Measurements from ENCODE around the gene VGLL2. TPM values are rescaled to one million over a fixed set of nuclear protein-coding genes. Genes with fewer than 3 reads are reported as not detected.

The VGLL2 gene
- total and polyA plus RNA-seq, 2 of the 13 experiments (the other 11 are each of a cell fraction or from before 2014, with no cell fraction given) = not detected

GRCh38 chr6:117270055-117270842 lies 4.9 kb downstream of the VGLL2 start:
- H3K4me1 ChIP-seq (ENCODE audit: insufficient read depth, low read length) = peaks cover 12% of the 10 kb centered on the region
- DNase-seq (ENCODE audit: low spot score) = no peak
- no peak; the same call in 2 of the 3 replicates for ATAC-seq
- H3K27ac ChIP-seq (ENCODE audit: extremely low read length, insufficient read depth, low read length) = no peak overlapping the region
- H3K79me2 ChIP-seq (ENCODE audit: insufficient read depth, low read length) = no peaks in the 10 kb centered on the region
- ChIA-PET CTCF (ENCODE audit: low intra/inter-chr PET ratio, low total read pairs) (no interaction called here), POLR2A (no interaction called here)
- H3K9ac ChIP-seq (ENCODE audit: insufficient read depth, low read depth, low read length) = no peak overlapping the region
- WGBS (ENCODE audit: low lambda C conversion rate) = 64% methylated on average over 56 of the region's 74 CpGs
- FAIRE-seq = no peak
- H3K4me3 ChIP-seq (replicated peaks in 1 of 3; ENCODE audit: insufficient read depth in 1 of 3, low read depth in 2 of 3, low read length in 3 of 3) = no peak overlapping the region
- intact Hi-C loops (cut with micrococcal nuclease; ENCODE audit: unreplicated experiment) = no loop called here
- no peak overlapping the region for H2AFZ ChIP-seq (ENCODE audit: low read length)
- no peaks in the 10 kb centered on the region for H4K20me1 ChIP-seq (ENCODE audit: insufficient read depth, low read length)
- no peak overlapping the region for H3K4me2 ChIP-seq (ENCODE audit: low read depth, low read length)
- no TSS peak for BruUV-seq (replicated peaks)
- H3K36me3 ChIP-seq (replicated peaks in 1 of 2; ENCODE audit: control insufficient read depth in 1 of 2, insufficient read depth in 2 of 2, low read length in 2 of 2) = no peaks in the 10 kb centered on the region
- in situ Hi-C loops (cut with HindIII; ENCODE audit: extremely low pct_ligation_motif_present, low pct_unique_long_range_greater_than_20kb) = no loop called here
- no peaks in the 10 kb centered on the region for H3K9me3 ChIP-seq (ENCODE audit: low read length)
- peaks cover 12 to 66% of the 10 kb centered on the region in 2 experiments for H3K27me3 ChIP-seq (ENCODE audit: control insufficient read depth in 1 of 2, insufficient read depth in 2 of 2, low read length in 2 of 2)
- TF ChIP-seq ZNF333 (CRISPR knock-in tag; IDR thresholded peaks at IDR 0.05; ENCODE audit: borderline replicate concordance) = no peak

GRCh38 chr6:117270843-117271507 lies 5.6 kb downstream of the VGLL2 start:
- Histone ChIP-seq H3K9me3 (ENCODE audit: low read length) (no peaks in the 10 kb centered on the region), H3K27ac (ENCODE audit: extremely low read length, insufficient read depth, low read length) (no peak overlapping the region), H3K27me3 (ENCODE audit: control insufficient read depth in 1 of 2, insufficient read depth in 2 of 2, low read length in 2 of 2) (peaks cover 10 to 67% of the 10 kb centered on the region in 2 experiments), H3K4me1 (ENCODE audit: insufficient read depth, low read length) (peaks cover 7% of the 10 kb centered on the region), H4K20me1 (ENCODE audit: insufficient read depth, low read length) (no peaks in the 10 kb centered on the region), H3K9ac (ENCODE audit: insufficient read depth, low read depth, low read length) (no peak overlapping the region), H3K4me3 (replicated peaks in 1 of 3; ENCODE audit: insufficient read depth in 1 of 3, low read depth in 2 of 3, low read length in 3 of 3) (no peak overlapping the region), H2AFZ (ENCODE audit: low read length) (no peak overlapping the region), H3K79me2 (ENCODE audit: insufficient read depth, low read length) (no peaks in the 10 kb centered on the region), H3K4me2 (ENCODE audit: low read depth, low read length) (no peak overlapping the region), H3K36me3 (replicated peaks in 1 of 2; ENCODE audit: control insufficient read depth in 1 of 2, insufficient read depth in 2 of 2, low read length in 2 of 2) (no peaks in the 10 kb centered on the region)
- ATAC-seq (no peak; the same call in 1 of the 3 replicates), DNase-seq (ENCODE audit: low spot score) (no peak), FAIRE-seq (no peak)
- no TSS peak for BruUV-seq (replicated peaks)
- in situ Hi-C loops (cut with HindIII; ENCODE audit: extremely low pct_ligation_motif_present, low pct_unique_long_range_greater_than_20kb) (no loop called here), intact Hi-C loops (cut with micrococcal nuclease; ENCODE audit: unreplicated experiment) (no loop called here)
- WGBS (ENCODE audit: low lambda C conversion rate) = 35% methylated on average over 32 of the region's 48 CpGs
- ChIA-PET POLR2A (no interaction called here), CTCF (ENCODE audit: low intra/inter-chr PET ratio, low total read pairs) (no interaction called here)
- no peak for TF ChIP-seq FOXK1 (CRISPR knock-in tag; IDR thresholded peaks at IDR 0.05; ENCODE audit: borderline replicate concordance, low read depth)
- no peak for TF ChIP-seq ZNF878 (CRISPR knock-in tag; IDR thresholded peaks at IDR 0.05)
- TF ChIP-seq HNRNPUL1 (IDR thresholded peaks at IDR 0.05; ENCODE audit: low read depth, low read length) = no peak
- TF ChIP-seq TBX3 (IDR thresholded peaks at IDR 0.05; ENCODE audit: borderline replicate concordance) = no peak
- TF ChIP-seq, protein P1, sequence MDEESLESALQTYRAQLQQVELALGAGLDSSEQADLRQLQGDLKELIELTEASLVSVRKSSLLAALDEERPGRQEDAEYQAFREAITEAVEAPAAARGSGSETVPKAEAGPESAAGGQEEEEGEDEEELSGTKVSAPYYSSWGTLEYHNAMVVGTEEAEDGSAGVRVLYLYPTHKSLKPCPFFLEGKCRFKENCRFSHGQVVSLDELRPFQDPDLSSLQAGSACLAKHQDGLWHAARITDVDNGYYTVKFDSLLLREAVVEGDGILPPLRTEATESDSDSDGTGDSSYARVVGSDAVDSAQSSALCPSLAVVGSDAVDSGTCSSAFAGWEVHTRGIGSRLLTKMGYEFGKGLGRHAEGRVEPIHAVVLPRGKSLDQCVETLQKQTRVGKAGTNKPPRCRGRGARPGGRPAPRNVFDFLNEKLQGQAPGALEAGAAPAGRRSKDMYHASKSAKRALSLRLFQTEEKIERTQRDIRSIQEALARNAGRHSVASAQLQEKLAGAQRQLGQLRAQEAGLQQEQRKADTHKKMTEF (CRISPR knock-in tag; IDR thresholded peaks at IDR 0.05) = no peak
- TF ChIP-seq NFATC3 (CRISPR knock-in tag; IDR thresholded peaks at IDR 0.05) = no peak
- TF ChIP-seq HNRNPK (IDR thresholded peaks at IDR 0.05; ENCODE audit: low read depth, low read length, poor library complexity, severe bottlenecking) = no peak
- no peak for TF ChIP-seq TCF7L2 (IDR thresholded peaks at IDR 0.05; ENCODE audit: low read depth, low read length)
- no peak for TF ChIP-seq ZNF292 (CRISPR knock-in tag; IDR thresholded peaks at IDR 0.05; ENCODE audit: borderline replicate concordance, low read depth)
- no peak for TF ChIP-seq RARG (CRISPR knock-in tag; IDR thresholded peaks at IDR 0.05; ENCODE audit: low read depth)
- TF ChIP-seq GZF1 (CRISPR knock-in tag; IDR thresholded peaks at IDR 0.05) = no peak
- no peak for TF ChIP-seq ZNF549 (CRISPR knock-in tag; IDR thresholded peaks at IDR 0.05)
- no peak for TF ChIP-seq ADNP (CRISPR knock-in tag; IDR thresholded peaks at IDR 0.05)
- TF ChIP-seq, protein P2, sequence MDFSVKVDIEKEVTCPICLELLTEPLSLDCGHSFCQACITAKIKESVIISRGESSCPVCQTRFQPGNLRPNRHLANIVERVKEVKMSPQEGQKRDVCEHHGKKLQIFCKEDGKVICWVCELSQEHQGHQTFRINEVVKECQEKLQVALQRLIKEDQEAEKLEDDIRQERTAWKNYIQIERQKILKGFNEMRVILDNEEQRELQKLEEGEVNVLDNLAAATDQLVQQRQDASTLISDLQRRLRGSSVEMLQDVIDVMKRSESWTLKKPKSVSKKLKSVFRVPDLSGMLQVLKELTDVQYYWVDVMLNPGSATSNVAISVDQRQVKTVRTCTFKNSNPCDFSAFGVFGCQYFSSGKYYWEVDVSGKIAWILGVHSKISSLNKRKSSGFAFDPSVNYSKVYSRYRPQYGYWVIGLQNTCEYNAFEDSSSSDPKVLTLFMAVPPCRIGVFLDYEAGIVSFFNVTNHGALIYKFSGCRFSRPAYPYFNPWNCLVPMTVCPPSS (IDR thresholded peaks at IDR 0.05) = no peak
- no peak for TF ChIP-seq ATF1 (CRISPR knock-in tag; IDR thresholded peaks at IDR 0.05)
